HG02610 (cell line): Measurements from ENCODE around the gene PXDN.
A peak's percentile ranks its signal among the peaks of the same experiment; 100 is the strongest.

Source experiments
- ATAC-seq: cut with Tn5 transposase; IDR thresholded peaks from one replicate; pipeline ENCODE4 v1.9.1; 2021; ENCODE audit warnings: mild to moderate bottlenecking, moderate library complexity; ENCODE audit not compliant: unreplicated experiment

Gene PXDN

GRCh38 chr2:1619556-1619955 is 124.8 kb downstream of the PXDN start:
- no peak for ATAC-seq

GRCh38 chr2:1618974-1619373 is 125.3 kb downstream of the PXDN start:
- ATAC-seq, result no peak

DNA sequence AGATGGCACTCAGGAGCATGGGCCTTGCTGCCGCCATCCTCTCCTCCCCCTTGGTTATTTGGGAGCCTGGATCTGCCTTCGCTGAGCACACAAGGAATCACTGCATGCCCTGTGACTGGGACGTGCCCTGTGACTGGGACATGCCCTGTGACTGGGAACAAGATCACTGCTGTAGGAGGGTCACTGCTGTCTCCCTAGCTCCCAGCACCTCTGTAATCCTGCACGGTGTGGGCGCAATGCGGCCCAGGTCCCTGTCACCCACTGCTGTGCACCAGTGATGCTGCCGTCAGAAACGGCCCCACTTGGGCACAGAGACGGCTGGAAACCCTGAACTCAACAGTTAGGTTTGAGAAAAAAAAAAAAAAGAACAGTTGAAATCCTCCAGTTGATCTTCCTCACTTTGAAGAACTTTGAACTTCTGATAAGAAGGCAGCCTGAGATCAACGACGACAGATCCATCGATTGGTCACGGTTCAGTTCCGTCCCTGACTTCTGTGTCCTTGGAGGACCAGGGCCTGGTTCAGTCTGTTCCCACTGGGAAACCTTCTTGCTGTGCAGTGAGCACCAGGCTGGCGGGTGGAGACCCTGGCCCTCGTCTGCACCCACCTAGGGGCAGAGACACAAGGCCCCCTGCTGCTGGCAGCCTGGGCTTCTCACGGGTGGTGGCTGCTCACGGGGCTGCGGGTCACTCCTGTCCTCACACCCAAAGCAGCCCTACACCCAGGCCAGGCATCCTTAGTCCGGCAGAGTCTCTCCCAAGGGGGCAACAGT is 125.9 kb downstream of the PXDN start:
- no peak for ATAC-seq

GRCh38 chr2:1617425-1618021 is 126.8 kb downstream of the PXDN start:
- ATAC-seq, result no peak

GRCh38 chr2:1614564-1614963 is 129.8 kb downstream of the PXDN start:
- ATAC-seq, result peak; percentile 67

- no peak for ATAC-seq
Measured at GRCh38 chr2:1613731-1614354, 130.5 kb downstream of the PXDN start.

DNA sequence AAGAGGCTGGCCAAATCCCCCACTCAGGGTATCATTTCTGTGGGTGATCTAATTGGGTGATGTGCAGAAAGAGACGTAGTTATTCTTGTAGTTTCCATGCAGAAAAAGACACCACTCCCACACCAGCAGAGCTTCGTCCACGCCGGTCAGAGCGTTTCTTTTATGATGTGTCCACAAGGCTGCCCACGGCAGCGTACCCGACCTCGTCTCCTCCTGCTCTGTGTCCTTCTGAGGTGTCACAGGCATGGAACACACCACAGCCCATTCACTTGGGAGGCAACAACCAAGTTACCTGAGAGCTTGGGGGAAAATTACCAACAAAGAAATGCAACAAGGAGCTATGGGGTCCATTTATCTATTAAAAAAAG is 131.3 kb downstream of the PXDN start:
- ATAC-seq, result no peak

- no peak for ATAC-seq
Measured at GRCh38 chr2:1612391-1613077, 131.8 kb downstream of the PXDN start.

- no peak for ATAC-seq
Measured at GRCh38 chr2:1611886-1612285, 132.4 kb downstream of the PXDN start.

DNA sequence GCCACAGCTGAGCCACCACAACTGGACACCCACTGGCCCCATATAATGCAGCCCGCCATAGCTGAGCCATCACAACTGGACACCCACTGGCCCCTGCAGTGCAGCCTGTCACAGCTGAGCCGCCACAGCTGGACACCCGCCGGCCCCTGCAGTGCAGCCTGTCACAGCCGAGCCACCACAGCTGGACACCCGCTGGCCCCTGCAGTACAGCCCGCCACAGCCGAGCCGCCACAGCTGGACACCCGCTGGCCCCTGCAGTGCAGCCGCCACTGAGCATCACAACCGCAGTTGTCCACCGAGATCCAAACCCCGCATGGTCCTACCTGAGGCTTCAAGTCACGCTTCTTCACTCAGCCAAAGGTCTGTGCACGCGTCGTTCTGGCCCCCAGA is 134.2 kb downstream of the PXDN start:
- no peak for ATAC-seq

DNA sequence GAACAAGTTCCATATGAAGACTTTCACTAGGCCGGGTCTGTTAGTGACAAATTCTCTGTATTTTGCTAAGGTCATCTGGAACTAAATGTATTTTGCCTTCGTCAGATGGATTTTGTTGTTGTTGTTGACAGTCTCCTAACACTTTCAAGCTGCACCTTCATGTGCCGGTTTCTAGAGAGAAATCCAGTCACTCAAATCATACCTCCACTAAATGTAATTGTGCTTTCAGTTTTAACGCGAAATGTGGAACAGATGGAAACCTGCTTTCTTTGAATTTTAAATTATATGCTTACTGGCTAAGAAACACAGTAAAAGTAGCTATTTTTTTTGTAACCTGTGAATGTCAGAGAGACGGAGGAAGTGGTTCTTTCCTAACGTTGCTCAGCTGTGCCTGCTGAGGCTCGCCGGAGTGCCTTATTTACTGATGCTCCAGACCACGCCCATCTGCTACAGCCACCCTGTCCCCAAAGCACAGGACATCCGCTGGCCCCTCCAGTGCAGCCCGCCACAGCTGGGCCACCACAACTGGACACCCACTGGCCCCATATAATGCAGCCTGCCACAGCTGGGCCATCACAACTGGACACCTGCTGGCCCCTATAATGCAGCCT is 134.7 kb downstream of the PXDN start:
- no peak for ATAC-seq

DNA sequence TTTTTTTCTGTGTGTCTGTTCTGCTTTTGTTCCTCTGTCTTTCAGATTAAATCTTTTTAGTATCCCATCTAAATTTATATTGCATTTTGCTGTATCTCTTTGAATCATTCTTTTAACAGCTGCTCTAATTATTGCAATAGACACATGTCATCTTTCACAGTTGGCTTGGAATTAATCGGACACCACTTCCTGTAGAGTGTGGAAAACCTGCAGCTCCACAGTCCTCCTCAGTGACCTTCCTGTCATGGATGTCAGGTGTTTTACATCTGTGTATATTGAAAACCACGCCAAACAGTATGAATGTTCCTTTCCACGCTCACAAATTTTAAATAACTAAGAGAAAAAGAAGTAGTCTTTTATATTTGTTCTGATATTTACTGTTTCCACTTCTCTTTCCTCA is 135.3 kb downstream of the PXDN start:
- no peak for ATAC-seq

DNA sequence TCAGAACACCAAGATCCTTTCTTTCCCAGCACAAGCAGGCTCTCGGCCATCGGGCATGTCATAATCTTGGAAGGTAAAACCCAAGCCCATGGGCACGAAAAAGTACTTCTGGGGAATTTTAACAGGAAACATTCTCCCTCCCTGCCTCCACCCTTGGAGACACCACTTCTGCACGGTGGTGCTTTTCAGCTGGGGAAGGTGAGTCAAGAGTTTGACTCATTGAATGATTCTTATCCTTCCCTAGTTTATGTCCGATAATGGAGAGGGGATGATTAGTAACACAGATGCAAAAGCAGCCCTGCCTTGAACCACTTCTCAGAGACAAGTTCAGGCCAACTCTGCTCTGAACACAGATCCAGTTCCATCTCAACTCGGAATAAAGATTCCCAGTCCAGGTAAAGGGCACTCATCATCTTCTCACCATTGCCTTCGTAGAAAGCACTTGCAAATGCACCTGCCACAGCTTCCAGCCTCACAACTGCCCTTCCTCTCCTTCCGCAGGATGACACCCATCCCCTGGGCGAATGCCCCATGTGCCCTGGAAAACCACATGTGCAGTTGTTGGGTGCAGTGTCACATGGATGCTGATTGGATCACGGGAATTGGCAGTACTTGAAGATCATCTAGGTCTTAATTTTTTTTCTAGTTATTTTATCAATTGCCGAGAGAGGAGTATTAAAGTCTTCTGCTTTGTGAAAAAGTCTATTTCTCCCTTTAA is 136.2 kb downstream of the PXDN start:
- ATAC-seq, result no peak

- no peak for ATAC-seq
Measured at GRCh38 chr2:1607236-1607920, 136.9 kb downstream of the PXDN start.

GRCh38 chr2:1606421-1607235 is 137.7 kb downstream of the PXDN start:
- no peak for ATAC-seq

- ATAC-seq, result no peak
Measured at GRCh38 chr2:1606046-1606400, 138.3 kb downstream of the PXDN start.

DNA sequence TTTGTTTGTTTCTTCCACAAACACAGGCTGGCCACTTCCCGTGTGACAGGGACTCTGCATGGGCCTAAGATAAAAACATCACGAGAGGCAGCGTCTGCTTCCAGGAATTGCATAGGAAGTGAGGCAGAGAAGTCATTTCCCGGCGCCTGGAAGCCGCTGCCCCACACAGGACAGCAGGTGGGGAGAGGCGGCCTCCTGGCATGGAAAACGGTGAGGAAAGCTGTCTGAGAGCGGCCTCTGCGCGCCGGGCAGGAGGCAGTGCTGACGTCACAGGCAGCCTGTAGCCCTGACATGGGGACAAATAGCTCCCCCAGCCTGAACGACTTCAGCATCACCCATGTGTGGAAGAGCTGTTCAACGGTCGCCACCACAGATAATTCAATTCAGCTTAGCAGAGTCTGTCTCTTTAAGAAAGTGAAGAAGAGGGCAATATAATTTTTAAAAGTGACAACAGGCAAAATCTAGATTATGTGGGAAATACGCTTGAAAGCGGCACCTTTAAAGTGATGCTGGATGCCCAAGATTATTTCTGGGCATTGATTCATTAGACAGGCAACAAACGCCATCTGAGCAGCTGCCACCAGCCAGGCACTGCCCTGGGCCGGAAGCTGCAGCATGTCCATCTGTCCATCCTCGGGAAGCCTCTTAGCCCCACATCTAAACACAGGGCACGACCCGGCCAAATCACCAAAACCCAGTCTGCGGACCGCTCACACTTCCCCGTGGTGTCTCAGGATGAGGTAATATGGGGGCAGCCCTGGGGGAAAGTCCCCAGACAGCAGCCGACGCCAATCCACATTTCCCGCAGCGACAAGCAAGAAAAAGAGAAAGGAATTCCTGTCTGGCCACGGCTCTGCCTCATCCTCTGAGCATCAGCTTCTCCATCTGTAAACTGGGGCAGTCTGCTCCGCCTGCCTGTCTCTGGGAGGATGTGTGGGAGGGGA is 138.9 kb downstream of the PXDN start:
- no peak for ATAC-seq

GRCh38 chr2:1603521-1603920 is 140.8 kb downstream of the PXDN start:
- no peak for ATAC-seq
